Measurements from ENCODE around the gene RANGRF.

DNA sequence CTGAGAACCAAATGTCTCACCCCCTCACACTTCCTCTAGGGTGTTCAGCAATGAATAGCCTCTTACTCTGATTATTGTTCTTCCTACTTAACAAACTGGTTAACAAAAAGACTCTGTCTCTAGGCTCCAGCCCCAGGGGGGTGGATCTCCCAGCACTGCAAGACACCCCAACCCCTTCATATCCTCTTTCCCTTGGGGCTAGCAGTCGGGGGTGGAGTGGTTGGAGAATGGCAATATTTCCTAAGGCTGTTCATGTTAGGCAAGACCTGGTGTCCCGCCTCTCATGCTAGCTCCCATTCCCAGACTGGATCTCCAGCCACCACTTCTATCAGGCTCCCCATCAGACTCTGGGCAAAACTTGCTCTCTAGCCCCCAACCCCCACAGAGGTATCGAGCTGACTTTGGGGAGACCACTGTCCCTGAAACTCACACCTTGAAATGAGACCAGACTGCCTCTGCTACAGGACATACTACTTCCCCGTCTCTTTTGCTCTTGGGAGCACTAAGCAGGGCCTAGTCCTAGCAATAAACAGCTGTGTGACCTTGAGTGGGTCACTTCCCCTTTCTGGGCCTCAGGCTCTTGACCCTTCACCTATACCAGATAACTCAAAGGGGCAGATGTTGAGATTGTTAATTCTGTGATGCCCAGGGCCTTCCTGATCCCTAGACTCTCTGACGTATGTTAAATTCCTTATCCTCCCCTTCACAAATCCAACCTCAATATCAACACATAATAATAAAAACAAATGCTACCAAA is 4.3 kb downstream of the RANGRF start:
- TF ChIP-seq, protein P1, sequence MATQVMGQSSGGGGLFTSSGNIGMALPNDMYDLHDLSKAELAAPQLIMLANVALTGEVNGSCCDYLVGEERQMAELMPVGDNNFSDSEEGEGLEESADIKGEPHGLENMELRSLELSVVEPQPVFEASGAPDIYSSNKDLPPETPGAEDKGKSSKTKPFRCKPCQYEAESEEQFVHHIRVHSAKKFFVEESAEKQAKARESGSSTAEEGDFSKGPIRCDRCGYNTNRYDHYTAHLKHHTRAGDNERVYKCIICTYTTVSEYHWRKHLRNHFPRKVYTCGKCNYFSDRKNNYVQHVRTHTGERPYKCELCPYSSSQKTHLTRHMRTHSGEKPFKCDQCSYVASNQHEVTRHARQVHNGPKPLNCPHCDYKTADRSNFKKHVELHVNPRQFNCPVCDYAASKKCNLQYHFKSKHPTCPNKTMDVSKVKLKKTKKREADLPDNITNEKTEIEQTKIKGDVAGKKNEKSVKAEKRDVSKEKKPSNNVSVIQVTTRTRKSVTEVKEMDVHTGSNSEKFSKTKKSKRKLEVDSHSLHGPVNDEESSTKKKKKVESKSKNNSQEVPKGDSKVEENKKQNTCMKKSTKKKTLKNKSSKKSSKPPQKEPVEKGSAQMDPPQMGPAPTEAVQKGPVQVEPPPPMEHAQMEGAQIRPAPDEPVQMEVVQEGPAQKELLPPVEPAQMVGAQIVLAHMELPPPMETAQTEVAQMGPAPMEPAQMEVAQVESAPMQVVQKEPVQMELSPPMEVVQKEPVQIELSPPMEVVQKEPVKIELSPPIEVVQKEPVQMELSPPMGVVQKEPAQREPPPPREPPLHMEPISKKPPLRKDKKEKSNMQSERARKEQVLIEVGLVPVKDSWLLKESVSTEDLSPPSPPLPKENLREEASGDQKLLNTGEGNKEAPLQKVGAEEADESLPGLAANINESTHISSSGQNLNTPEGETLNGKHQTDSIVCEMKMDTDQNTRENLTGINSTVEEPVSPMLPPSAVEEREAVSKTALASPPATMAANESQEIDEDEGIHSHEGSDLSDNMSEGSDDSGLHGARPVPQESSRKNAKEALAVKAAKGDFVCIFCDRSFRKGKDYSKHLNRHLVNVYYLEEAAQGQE (IDR thresholded peaks at IDR 0.05; ENCODE audit: insufficient read depth in 1 of 2, low read depth in 2 of 2, low read length in 2 of 2) = no peak
- TF ChIP-seq TAF1 (IDR thresholded peaks at IDR 0.05; ENCODE audit: borderline replicate concordance, insufficient read depth, low read length) = no peak
- no peak for TF ChIP-seq POLR2AphosphoS5 (IDR thresholded peaks at IDR 0.05; ENCODE audit: low read depth, low read length)
- TF ChIP-seq SIN3A (IDR thresholded peaks at IDR 0.05; ENCODE audit: borderline replicate concordance, insufficient read depth, low read length) = no peak
